PC-9 (cell line): ENCODE results near the gene SUSD1. TPM values are rescaled to one million over a fixed set of nuclear protein-coding genes. Genes with fewer than 3 reads are reported as not detected.

ENCODE experiments used
- BruUV-seq: library from RNA; stranded (reverse); fragments of 400-500 nt; replicated peaks from 2 replicates; lab custom pipeline; 2021; lab: Mats Ljungman, UMichigan
- CTCF ChIA-PET: fragments of 300-600 bp; sonication (Branson Sonifier 250); formaldehyde crosslinking; loops from one replicate; lab custom pipeline; 2022; ENCODE audit warnings: antibody characterized with exemption; lab: Charles Lee
- POLR2A ChIA-PET: fragments of 300-600 bp; sonication (Branson Sonifier 250); formaldehyde crosslinking; loops from one replicate; lab custom pipeline; 2022; ENCODE audit warnings: antibody characterized with exemption; ENCODE audit not compliant: unreplicated experiment; lab: Charles Lee
- DNase-seq, 2 experiments: peaks; one replicate each; pipeline versions ENCODE4 v3.0.0 to v3.0.0-alpha.2; 2015 to 2022; ENCODE audit warnings: mixed read lengths in 1 of 2
- H2AFZ ChIP-seq: fragments of 200-600 bp; sonication (generic); 2 replicates; pipeline ENCODE4 v1.8.1; 2017; ENCODE audit warnings: antibody characterized with exemption
- H3F3A ChIP-seq: fragments of 200-600 bp; sonication (generic); 2 replicates; pipeline ENCODE4 v1.8.1; 2017; ENCODE audit warnings: antibody characterized with exemption, mild to moderate bottlenecking, low read depth; ENCODE audit not compliant: insufficient read depth
- H3K27ac ChIP-seq: fragments of 200-600 bp; sonication (generic); 2 replicates; pipeline ENCODE4 v1.6.1; 2016; ENCODE audit warnings: mixed run types
- H3K27me3 ChIP-seq: fragments of 200-600 bp; sonication (generic); 2 replicates; pipeline ENCODE4 v1.6.1; 2016; ENCODE audit warnings: low read depth, mixed run types; ENCODE audit not compliant: insufficient read depth
- H3K36me3 ChIP-seq: fragments of 200-600 bp; sonication (generic); 2 replicates; pipeline ENCODE4 v1.6.1; 2016; ENCODE audit warnings: low read depth, mixed run types
- H3K4me1 ChIP-seq: fragments of 200-600 bp; sonication (generic); replicated peaks from 2 replicates; pipeline ENCODE4 v1.6.1; 2016; ENCODE audit warnings: mixed run types; ENCODE audit not compliant: insufficient read depth
- H3K4me2 ChIP-seq: fragments of 200-600 bp; sonication (generic); 2 replicates; pipeline ENCODE4 v1.6.1; 2017; ENCODE audit warnings: mixed run types
- H3K4me3 ChIP-seq: fragments of 200-600 bp; sonication (generic); 2 replicates; pipeline ENCODE4 v1.6.1; 2016; ENCODE audit warnings: mixed run types
- H3K79me2 ChIP-seq: fragments of 200-600 bp; sonication (generic); 2 replicates; pipeline ENCODE4 v1.6.1; 2017; ENCODE audit warnings: low read depth, mixed run types
- H3K9me2 ChIP-seq: fragments of 200-600 bp; sonication (generic); 2 replicates; pipeline ENCODE4 v1.8.1; 2017; ENCODE audit warnings: mild to moderate bottlenecking; ENCODE audit not compliant: insufficient read depth
- H3K9me3 ChIP-seq: fragments of 200-600 bp; sonication (generic); 2 replicates; pipeline ENCODE4 v1.8.1; 2016; ENCODE audit warnings: low read depth; ENCODE audit not compliant: insufficient read depth
- H4K20me1 ChIP-seq: fragments of 200-600 bp; sonication (generic); 2 replicates; pipeline ENCODE4 v1.8.1; 2017; ENCODE audit not compliant: insufficient read depth
- CTCF ChIP-seq: fragments of 200-600 bp; sonication (generic); conservative IDR thresholded peaks from 2 replicates; pipeline ENCODE4 v1.6.1; 2017; ENCODE audit warnings: mixed run types, antibody characterized with exemption, mild to moderate bottlenecking, moderate library complexity
- EZH2 ChIP-seq: fragments of 200-600 bp; sonication (generic); IDR thresholded peaks from 2 replicates; pipeline ENCODE4 v1.8.0; 2017; ENCODE audit warnings: antibody characterized with exemption, low read depth
- intact Hi-C: fragments of 100-400 bp; cut with micrococcal nuclease; formaldehyde crosslinking; loops from one replicate; pipeline ENCODE4 v1.10.0; 2022; ENCODE audit not compliant: unreplicated experiment
- total RNA-seq: library from RNA; stranded (reverse); gene quantifications from 2 replicates; pipeline ENCODE4 v1.2.3, GENCODE V29; 2021

SUSD1 gene
- total RNA-seq, 1 experiment from 2014 or later, result 23.2 TPM

- H3K4me2 ChIP-seq, result no peak overlapping the region
- H3K27ac ChIP-seq, result no peak overlapping the region
- TF ChIP-seq EZH2 (no peak), CTCF (no peak)
- H3K36me3 ChIP-seq, result no peaks in the 10 kb centered on the region
- H3K9me2 ChIP-seq, result no peaks in the 10 kb centered on the region
- no TSS peak for BruUV-seq
- H3K4me1 ChIP-seq, result peaks cover 50% of the 10 kb centered on the region
- H3K79me2 ChIP-seq, result no peaks in the 10 kb centered on the region
- no peaks in the 10 kb centered on the region for H4K20me1 ChIP-seq
- DNase-seq, result no peak
- H3K9me3 ChIP-seq, result no peaks in the 10 kb centered on the region
- intact Hi-C loops, result no loop called here
- ChIA-PET POLR2A (no interaction called here), CTCF (no interaction called here)
- H3K27me3 ChIP-seq, result no peaks in the 10 kb centered on the region
- no peak overlapping the region for H3K4me3 ChIP-seq
- no peak overlapping the region for H2AFZ ChIP-seq
- peaks cover 29% of the 10 kb centered on the region for H3F3A ChIP-seq
Measured at GRCh38 chr9:112015736-112016135, 159.4 kb downstream of the SUSD1 start.

- CTCF ChIA-PET, result no interaction called here
- no peak overlapping the region for H2AFZ ChIP-seq
- intact Hi-C loops, result no loop called here
- H3K27ac ChIP-seq, result no peak overlapping the region
- no peaks in the 10 kb centered on the region for H4K20me1 ChIP-seq
- H3K4me1 ChIP-seq, result peaks cover 49% of the 10 kb centered on the region
- no TSS peak for BruUV-seq
- no peaks in the 10 kb centered on the region for H3K36me3 ChIP-seq
- peaks cover 25% of the 10 kb centered on the region for H3F3A ChIP-seq
- no peak for DNase-seq
- no peaks in the 10 kb centered on the region for H3K9me3 ChIP-seq
- H3K79me2 ChIP-seq, result no peaks in the 10 kb centered on the region
- TF ChIP-seq CTCF, result no peak
- no peak for TF ChIP-seq EZH2
- POLR2A ChIA-PET, result no interaction called here
- H3K27me3 ChIP-seq, result no peaks in the 10 kb centered on the region
- H3K4me2 ChIP-seq, result no peak overlapping the region
- H3K9me2 ChIP-seq, result no peaks in the 10 kb centered on the region
- no peak overlapping the region for H3K4me3 ChIP-seq
Measured at GRCh38 chr9:112015149-112015548, 159.9 kb downstream of the SUSD1 start.

- intact Hi-C loops, result loop anchor here (2.0 kb wide), 2 partner anchors 18 to 62 kb away; no protein-coding TSS in a partner anchor
- Histone ChIP-seq H3K4me2 (peak overlapping the region; percentile 68), H3K4me3 (no peak overlapping the region), H3K27me3 (no peaks in the 10 kb centered on the region), H4K20me1 (no peaks in the 10 kb centered on the region), H2AFZ (peak overlapping the region; percentile 66; the same call in 1 of the 2 replicates), H3F3A (peaks cover 21% of the 10 kb centered on the region), H3K9me3 (no peaks in the 10 kb centered on the region), H3K9me2 (no peaks in the 10 kb centered on the region), H3K36me3 (no peaks in the 10 kb centered on the region), H3K27ac (peak overlapping the region; percentile 91), H3K4me1 (peaks cover 45% of the 10 kb centered on the region), H3K79me2 (no peaks in the 10 kb centered on the region)
- no TSS peak for BruUV-seq
- ChIA-PET CTCF (interaction anchor here (1.0 kb wide), 1 partner anchor 61 kb away, joined by 5 read pairs; no protein-coding TSS in a partner anchor), POLR2A (no interaction called here)
- no peak for TF ChIP-seq EZH2
- DNase-seq, result no peak
Measured at GRCh38 chr9:112013266-112013665, 161.8 kb downstream of the SUSD1 start.
